IMR-90 (cell line): ENCODE data around the gene ZNF175. TPM values are rescaled to one million over a fixed set of nuclear protein-coding genes. Genes with fewer than 3 reads are reported as not detected.

Experiments
- ATAC-seq: fragments of 200-7000 bp; cut with Tn5 transposase; 2 replicates; pipeline ENCODE4 v1.9.1; 2020; ENCODE audit warnings: low read depth, mild to moderate bottlenecking, moderate library complexity
- BruUV-seq: library from RNA; stranded (reverse); fragments of 400-500 nt; replicated peaks from 2 replicates; lab custom pipeline; 2021; lab: Mats Ljungman, UMichigan
- CTCF ChIA-PET: fragments of 300-600 bp; formaldehyde crosslinking; extraction: SDS; loops from one replicate; lab custom pipeline; 2021; ENCODE audit warnings: antibody characterized with exemption; lab: Yijun Ruan, JAX
- POLR2A ChIA-PET: fragments of 300-600 bp; sonication (Branson Sonifier 250); formaldehyde crosslinking; loops from one replicate; lab custom pipeline; 2022; ENCODE audit warnings: antibody characterized with exemption; ENCODE audit not compliant: unreplicated experiment; lab: Charles Lee
- DNase-seq: peaks from one replicate; pipeline ENCODE4 v3.0.0; 2013
- H2AFZ ChIP-seq: replicated peaks from 2 replicates; pipeline ENCODE3; 2013; ENCODE audit warnings: low read length, mild to moderate bottlenecking; ENCODE audit not compliant: poor library complexity
- H2AK5ac ChIP-seq: 2 replicates; pipeline ENCODE4 v1.6.1; 2013; ENCODE audit warnings: low read depth, low read length, inconsistent platforms
- H2AK9ac ChIP-seq: replicated peaks from 2 replicates; pipeline ENCODE3; 2013; ENCODE audit warnings: mild to moderate bottlenecking, low read depth, low read length, moderate library complexity; ENCODE audit not compliant: poor library complexity
- H2BK120ac ChIP-seq: 2 replicates; pipeline ENCODE4 v1.6.1; 2013; ENCODE audit warnings: low read depth, low read length, inconsistent platforms
- H2BK15ac ChIP-seq: 3 replicates; pipeline ENCODE4 v1.6.1; 2013; ENCODE audit warnings: low read depth, low read length, inconsistent platforms
- H2BK20ac ChIP-seq: 2 replicates; pipeline ENCODE4 v1.6.1; 2013; ENCODE audit warnings: low read depth, mild to moderate bottlenecking, inconsistent platforms, low read length, moderate library complexity
- H2BK5ac ChIP-seq: 2 replicates; pipeline ENCODE4 v1.6.1; 2013; ENCODE audit warnings: mild to moderate bottlenecking, low read depth, low read length, inconsistent platforms; ENCODE audit not compliant: poor library complexity, severe bottlenecking
- H3K14ac ChIP-seq: replicated peaks from 2 replicates; pipeline ENCODE4 v1.6.1; 2013; ENCODE audit warnings: low read depth, low read length, inconsistent platforms
- H3K18ac ChIP-seq: 2 replicates; pipeline ENCODE4 v1.6.1; 2013; ENCODE audit warnings: low read depth, low read length, control low read depth
- H3K23ac ChIP-seq: 2 replicates; pipeline ENCODE4 v1.6.1; 2013; ENCODE audit warnings: low read depth, low read length, inconsistent platforms
- H3K27ac ChIP-seq: 2 replicates; pipeline ENCODE4 v1.5.1; 2013; ENCODE audit warnings: mild to moderate bottlenecking, control low read depth, low read length; ENCODE audit not compliant: insufficient read depth
- H3K27me3 ChIP-seq: 2 replicates; pipeline ENCODE4 v1.6.1; 2013; ENCODE audit warnings: low read length; ENCODE audit not compliant: control insufficient read depth, insufficient read depth
- H3K36me3 ChIP-seq: 2 replicates; pipeline ENCODE4 v1.6.1; 2013; ENCODE audit warnings: low read length, mixed read lengths; ENCODE audit not compliant: control insufficient read depth, insufficient read depth
- H3K4ac ChIP-seq: 2 replicates; pipeline ENCODE4 v1.6.1; 2013; ENCODE audit warnings: low read depth, low read length, inconsistent platforms
- H3K4me1 ChIP-seq: 2 replicates; pipeline ENCODE4 v1.6.1; 2013; ENCODE audit warnings: low read length, mixed read lengths; ENCODE audit not compliant: control insufficient read depth, insufficient read depth
- H3K4me2 ChIP-seq: 2 replicates; pipeline ENCODE4 v1.6.1; 2013; ENCODE audit warnings: low read depth, mild to moderate bottlenecking, control low read depth, low read length, moderate library complexity
- H3K4me3 ChIP-seq: 2 replicates; pipeline ENCODE4 v1.5.1; 2013; ENCODE audit warnings: low read depth, mild to moderate bottlenecking, control low read depth, low read length, moderate library complexity; ENCODE audit not compliant: insufficient read depth
- H3K56ac ChIP-seq: 2 replicates; pipeline ENCODE4 v1.6.1; 2013; ENCODE audit warnings: low read length, inconsistent platforms; ENCODE audit not compliant: insufficient read depth; ENCODE audit errors: extremely low read depth
- H3K79me1 ChIP-seq, 2 experiments: 2 replicates each; pipeline ENCODE4 v1.6.1; 2013; ENCODE audit warnings: low read length in 2 of 2, inconsistent platforms in 1 of 2, low read depth in 1 of 2
- H3K9ac ChIP-seq: 2 replicates; pipeline ENCODE4 v1.6.1; 2013; ENCODE audit warnings: low read depth, low read length, control low read depth
- H3K9me1 ChIP-seq: 2 replicates; pipeline ENCODE4 v1.6.1; 2013; ENCODE audit warnings: low read length, inconsistent platforms; ENCODE audit not compliant: insufficient read depth
- H3K9me3 ChIP-seq: 2 replicates; pipeline ENCODE4 v1.6.1; 2013; ENCODE audit warnings: low read length; ENCODE audit not compliant: control insufficient read depth, insufficient read depth
- H4K20me1 ChIP-seq: 2 replicates; pipeline ENCODE4 v1.6.1; 2013; ENCODE audit warnings: low read length, inconsistent platforms; ENCODE audit not compliant: insufficient read depth
- H4K5ac ChIP-seq: 2 replicates; pipeline ENCODE4 v1.6.1; 2013; ENCODE audit warnings: mild to moderate bottlenecking, low read depth, low read length, control low read depth
- H4K8ac ChIP-seq, 2 experiments: 2 replicates each; pipeline ENCODE4 v1.6.1; 2013; ENCODE audit warnings: low read depth in 2 of 2, low read length in 2 of 2, control low read depth in 1 of 2, inconsistent platforms in 1 of 2
- H4K91ac ChIP-seq: 2 replicates; pipeline ENCODE4 v1.6.1; 2013; ENCODE audit warnings: low read depth, low read length, inconsistent platforms; ENCODE audit not compliant: insufficient read depth
- CHD1 ChIP-seq: IDR thresholded peaks from 2 replicates; pipeline ENCODE4 v1.6.1; 2012; ENCODE audit warnings: low read depth, low read length, improper control_type of control experiment
- MAZ ChIP-seq: IDR thresholded peaks from 2 replicates; pipeline ENCODE4 v1.6.1; 2012; ENCODE audit warnings: low read depth, mild to moderate bottlenecking, low read length, improper control_type of control experiment, moderate library complexity, borderline replicate concordance
- POLR2A ChIP-seq: IDR thresholded peaks from 2 replicates; pipeline ENCODE4 v1.6.1; 2012; ENCODE audit warnings: mild to moderate bottlenecking, low read depth, low read length
- RAD21 ChIP-seq: IDR thresholded peaks from 2 replicates; pipeline ENCODE4 v1.6.1; 2012; ENCODE audit warnings: low read length, improper control_type of control experiment
- RCOR1 ChIP-seq: IDR thresholded peaks from 2 replicates; pipeline ENCODE4 v1.6.1; 2012; ENCODE audit warnings: mild to moderate bottlenecking, low read length, improper control_type of control experiment; ENCODE audit not compliant: insufficient replicate concordance
- RFX5 ChIP-seq: IDR thresholded peaks from 2 replicates; pipeline ENCODE4 v1.8.0; 2012; ENCODE audit warnings: low read depth, mild to moderate bottlenecking, low read length, moderate library complexity
- SMC3 ChIP-seq: fragments of 150-350 bp; IDR thresholded peaks from 2 replicates; pipeline ENCODE4 v1.6.1; 2016; ENCODE audit warnings: low read depth, mild to moderate bottlenecking, antibody characterized with exemption, low read length, moderate library complexity
- USF2 ChIP-seq: fragments of 150-350 bp; IDR thresholded peaks from 2 replicates; pipeline ENCODE4 v1.6.1; 2017; ENCODE audit warnings: mild to moderate bottlenecking, antibody characterized with exemption, low read length, low read depth
- WGBS, 2 experiments: methylation state at CpG; one replicate each; pipeline versions ENCODE4 v1.1.5 to v1.1.7; 2013; ENCODE audit warnings: missing lambda C conversion rate in 2 of 2; ENCODE audit not compliant: insufficient read length in 1 of 2; ENCODE audit errors: extremely low coverage in 2 of 2; 5-methylcytosine and 5-hydroxymethylcytosine counted together
- dilution Hi-C: fragments of 300-500 bp; cut with HindIII; formaldehyde crosslinking; loops from one replicate; pipeline ENCODE4 v1.14.3; 2018; ENCODE audit warnings: low sequenced_read_pairs; ENCODE audit not compliant: unreplicated experiment
- in situ Hi-C: fragments of 300-500 bp; cut with MboI; formaldehyde crosslinking; loops from 3 replicates; pipeline ENCODE4 v1.14.3; 2019; ENCODE audit warnings: low sequenced_read_pairs, inconsistent platforms, mixed read lengths
- intact Hi-C: fragments of 100-400 bp; cut with micrococcal nuclease; formaldehyde crosslinking; loops from 2 replicates; pipeline ENCODE4 v1.10.0; 2022
- polyA plus RNA-seq, 3 experiments: library from polyadenylated mRNA; depleted of rRNA; stranded (reverse); fragments of >200 nt; gene quantifications; 2 replicates each; pipeline ENCODE4 v1.2.3, GENCODE V29; 2012; ENCODE audit warnings: low replicate concordance in 1 of 3
- total RNA-seq: library from RNA; depleted of rRNA; stranded (reverse); fragments of >200 nt; gene quantifications from 2 replicates; pipeline ENCODE4 v1.2.3, GENCODE V29; 2012

The ZNF175 gene
- total and polyA plus RNA-seq, 2 of the 4 experiments (the other 2 are of a cell fraction), result 3.6 to 8.4 TPM

GRCh38 chr19:51621178-51621577 is 50.1 kb downstream of the ZNF175 start:
- no peaks in the 10 kb centered on the region for H3K4me1 ChIP-seq
- ATAC-seq, result no peak
- H2BK20ac ChIP-seq, result no peak overlapping the region
- no peak overlapping the region for H4K5ac ChIP-seq
- no peak overlapping the region for H3K14ac ChIP-seq
- dilution Hi-C loops, result no loop called here
- H3K18ac ChIP-seq, result no peak overlapping the region
- no peaks in the 10 kb centered on the region for H3K36me3 ChIP-seq
- no peak overlapping the region for H3K23ac ChIP-seq
- H3K4me3 ChIP-seq, result no peak overlapping the region
- TF ChIP-seq USF2 (no peak), RAD21 (no peak), RFX5 (no peak), CHD1 (no peak), RCOR1 (no peak), MAZ (no peak), POLR2A (no peak), SMC3 (no peak)
- H3K4me2 ChIP-seq, result no peak overlapping the region
- H3K9me3 ChIP-seq, result no peaks in the 10 kb centered on the region
- no peak for DNase-seq
- WGBS, 2 experiments, result no CpG with 5 or more reads among the region's 2 CpGs
- H3K56ac ChIP-seq, result no peak overlapping the region
- H2AFZ ChIP-seq, result no peak overlapping the region
- intact Hi-C loops, result no loop called here
- H3K27ac ChIP-seq, result no peak overlapping the region
- ChIA-PET POLR2A (no interaction called here), CTCF (interaction anchor here (0.6 kb wide), 1 partner anchor 49 kb away, joined by 4 read pairs; no protein-coding TSS in a partner anchor)
- H2AK9ac ChIP-seq, result no peak overlapping the region
- no peaks in the 10 kb centered on the region for H3K79me1 ChIP-seq
- H2BK15ac ChIP-seq, result no peak overlapping the region
- H3K4ac ChIP-seq, result no peak overlapping the region
- H3K9ac ChIP-seq, result no peak overlapping the region
- no TSS peak for BruUV-seq
- H4K8ac ChIP-seq, result no peak overlapping the region
- no peaks in the 10 kb centered on the region for H3K27me3 ChIP-seq
- no peak overlapping the region for H2BK5ac ChIP-seq
- no peak overlapping the region for H4K91ac ChIP-seq
- no peaks in the 10 kb centered on the region for H3K9me1 ChIP-seq
- in situ Hi-C loops, result no loop called here
- no peak overlapping the region for H2AK5ac ChIP-seq
- no peak overlapping the region for H2BK120ac ChIP-seq
- H4K20me1 ChIP-seq, result no peaks in the 10 kb centered on the region
